Stimulated activated CD4-positive, alpha-beta T cell treated with anti-CD3 and anti-CD28 coated beads, Interleukin-12 subunit alpha, Interleukin-12 subunit beta, amount 100 ng/mL, for 4 hours (primary cell): ENCODE measurements around the gene MTARC2.

Experiments
- DNase-seq: peaks from one replicate; pipeline ENCODE4 v3.0.0-alpha.2; 2020

The MTARC2 gene

DNA sequence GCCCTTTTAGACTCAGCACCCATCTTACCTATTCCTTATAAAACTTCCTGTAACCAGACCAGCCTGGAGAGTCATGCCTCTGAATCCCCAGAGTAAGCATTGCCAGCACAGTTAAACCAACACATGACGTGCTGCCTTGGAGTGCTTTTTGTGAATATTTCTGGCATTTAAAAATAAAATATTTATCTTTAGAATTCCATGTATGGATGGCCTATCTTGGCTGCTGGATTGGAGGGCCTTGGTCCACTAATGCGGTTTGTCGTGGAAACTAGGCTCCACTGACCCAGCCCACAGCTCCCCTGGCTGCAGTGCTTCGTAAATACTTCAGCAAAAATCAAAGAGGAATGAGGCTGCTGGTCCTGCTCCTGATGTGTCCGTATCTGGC, 56.1 kb downstream of the MTARC2 start:
- DNase-seq, result no peak

DNA sequence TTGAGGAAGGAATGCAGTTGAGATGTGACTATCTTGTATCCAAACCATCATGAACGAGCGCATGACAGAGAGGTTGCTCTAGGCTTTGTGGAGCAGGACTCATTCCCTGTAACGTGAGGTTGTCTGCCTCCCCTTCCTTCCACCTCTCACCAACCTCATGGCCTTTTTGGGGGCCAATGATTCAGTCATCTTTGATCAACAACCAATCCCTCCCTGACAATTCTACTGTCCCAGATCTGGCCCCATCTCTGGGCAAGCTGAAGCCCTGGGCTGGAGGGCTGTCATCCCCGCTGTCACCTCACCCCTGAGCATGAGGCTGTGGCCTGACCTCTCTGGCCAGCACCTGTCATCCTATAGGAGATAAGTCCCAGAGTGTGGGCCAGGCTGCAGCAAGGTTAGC, 58.3 kb downstream of the MTARC2 start:
- DNase-seq, result no peak

DNA sequence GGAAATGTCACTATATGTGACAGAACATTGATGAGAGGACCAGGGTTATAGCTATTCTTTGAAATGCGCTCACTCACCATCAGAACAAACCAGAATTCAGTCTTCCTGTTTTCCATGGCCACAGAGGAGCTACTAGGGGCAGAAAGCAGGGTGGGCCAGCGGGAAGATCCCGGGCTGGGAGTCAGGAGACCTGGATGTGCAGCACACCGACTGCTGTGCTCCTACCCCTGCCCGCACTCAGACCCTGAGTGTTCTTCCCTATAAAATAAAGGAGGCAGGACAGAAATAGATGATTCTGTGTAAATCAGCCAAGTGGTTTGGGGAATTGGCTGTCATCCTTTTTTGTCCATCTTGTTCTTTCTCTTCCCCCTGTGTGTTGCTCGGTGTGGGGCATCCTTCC, 59.6 kb downstream of the MTARC2 start:
- DNase-seq, result no peak

DNA sequence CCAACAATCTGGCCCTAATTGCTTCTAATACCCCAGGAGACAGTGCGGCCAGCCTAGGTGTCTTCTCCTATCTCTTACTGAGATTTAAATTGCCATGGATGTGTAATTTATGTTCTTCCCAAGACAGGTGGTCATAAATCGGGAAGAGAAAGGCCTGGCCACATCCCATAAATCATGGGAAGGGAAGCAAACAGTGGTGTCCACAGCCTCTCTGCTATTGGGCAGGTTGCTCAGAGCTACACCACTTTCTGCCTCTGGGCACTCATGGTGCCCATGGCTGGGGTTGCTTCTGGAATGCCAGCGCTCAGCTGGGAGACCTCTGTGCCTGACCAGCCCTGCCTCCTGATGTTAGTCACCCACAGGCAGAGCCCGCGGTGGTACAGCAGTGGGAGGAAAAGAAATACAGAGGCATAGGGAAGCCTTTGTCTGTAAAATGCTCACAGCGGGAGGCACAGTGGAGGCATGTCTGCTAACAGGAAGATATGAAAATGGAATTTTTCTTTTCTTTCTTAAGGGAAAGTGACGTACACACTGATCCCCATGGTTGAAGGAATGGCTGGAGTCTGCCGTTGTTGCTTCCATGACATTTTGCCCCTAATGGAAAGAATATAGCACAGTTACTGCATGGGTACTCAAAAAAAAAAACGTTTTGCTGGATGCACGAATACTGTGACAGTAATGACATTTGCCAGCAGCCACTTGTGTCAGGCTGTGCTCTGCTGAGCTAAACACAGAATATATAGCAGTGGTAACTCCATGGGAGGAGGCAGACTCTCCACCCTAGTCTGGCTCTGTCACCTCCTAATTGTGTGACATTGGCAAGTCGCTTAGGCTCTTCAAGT, 60.4 kb downstream of the MTARC2 start:
- DNase-seq, result no peak

DNA sequence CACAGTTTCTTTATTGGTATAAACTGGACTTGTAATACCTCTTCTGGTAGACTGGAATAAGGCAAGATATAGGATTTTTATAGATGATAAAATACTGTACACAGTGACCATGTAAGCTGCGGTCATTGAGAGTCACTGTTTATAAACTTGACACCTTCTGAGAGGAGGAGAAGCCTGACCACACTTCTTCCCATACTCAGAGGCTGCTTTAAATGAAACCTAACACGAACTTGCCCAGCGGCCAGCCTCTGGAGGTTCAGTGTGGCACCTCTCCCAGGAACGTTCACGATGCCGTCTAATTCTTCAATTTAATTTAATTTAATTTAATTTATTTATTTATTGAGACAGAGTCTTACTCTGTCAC, 61.0 kb downstream of the MTARC2 start:
- no peak for DNase-seq

DNA sequence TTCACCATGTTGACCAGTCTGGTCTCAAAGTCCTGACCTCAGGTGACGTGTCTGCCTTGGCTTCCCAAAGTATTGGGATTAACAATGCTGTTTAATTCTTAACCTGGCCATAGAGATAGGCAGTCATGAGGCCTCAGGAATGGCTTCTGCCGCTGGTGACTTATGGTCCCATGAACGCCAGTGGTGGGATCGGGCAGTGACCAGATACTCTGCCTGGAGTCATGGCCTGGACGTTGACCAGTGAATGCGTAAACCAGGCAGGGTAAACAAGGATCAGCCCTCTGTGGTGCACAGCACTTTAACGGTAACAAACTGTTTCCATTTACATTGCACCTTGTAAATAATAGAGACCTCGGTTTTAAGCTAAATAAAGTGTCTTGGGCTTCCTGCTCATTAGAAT, 61.6 kb downstream of the MTARC2 start:
- no peak for DNase-seq

DNA sequence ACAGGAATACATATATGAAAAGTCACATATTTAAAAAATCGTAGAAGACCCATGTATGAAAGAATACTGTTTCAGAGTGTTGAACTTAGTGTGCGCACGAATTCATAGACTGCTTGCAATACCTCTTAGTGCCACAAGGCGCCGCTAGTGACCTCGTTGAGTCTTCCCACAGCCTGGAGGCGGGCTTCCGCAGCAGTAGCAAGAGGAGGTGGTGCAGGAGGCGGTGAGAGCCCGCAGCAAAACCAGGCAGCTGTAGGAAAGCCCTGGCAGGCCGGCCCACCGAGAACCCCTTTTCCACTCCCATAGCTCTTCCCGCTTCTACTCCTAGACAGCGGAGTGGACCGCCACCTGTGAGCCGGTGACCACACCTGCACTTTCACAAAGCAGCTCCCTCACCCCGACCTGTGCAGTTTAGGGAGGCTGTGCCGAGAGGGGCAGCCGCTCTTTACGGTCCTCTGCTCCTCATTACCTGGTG, 62.1 kb downstream of the MTARC2 start:
- peak; percentile 67 for DNase-seq

DNA sequence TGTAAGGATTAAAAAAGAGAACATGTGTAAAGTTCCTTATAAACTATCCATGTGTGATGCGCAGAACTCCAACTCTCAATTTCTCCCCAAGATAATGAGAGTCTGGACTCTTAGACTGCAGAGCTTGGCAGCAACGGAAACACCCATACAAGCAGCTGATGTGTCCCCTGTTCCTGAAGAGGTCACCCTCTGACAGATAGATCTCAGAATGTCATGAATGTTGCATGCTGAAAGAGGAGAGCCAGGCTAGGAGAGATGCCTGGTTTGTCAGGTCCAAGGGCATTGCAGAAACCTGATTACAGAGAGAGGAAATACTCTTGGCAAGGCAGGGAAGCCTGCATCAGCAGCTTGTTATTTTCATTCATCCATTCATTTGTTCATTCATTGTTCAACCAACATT, 62.8 kb downstream of the MTARC2 start:
- no peak for DNase-seq

DNA sequence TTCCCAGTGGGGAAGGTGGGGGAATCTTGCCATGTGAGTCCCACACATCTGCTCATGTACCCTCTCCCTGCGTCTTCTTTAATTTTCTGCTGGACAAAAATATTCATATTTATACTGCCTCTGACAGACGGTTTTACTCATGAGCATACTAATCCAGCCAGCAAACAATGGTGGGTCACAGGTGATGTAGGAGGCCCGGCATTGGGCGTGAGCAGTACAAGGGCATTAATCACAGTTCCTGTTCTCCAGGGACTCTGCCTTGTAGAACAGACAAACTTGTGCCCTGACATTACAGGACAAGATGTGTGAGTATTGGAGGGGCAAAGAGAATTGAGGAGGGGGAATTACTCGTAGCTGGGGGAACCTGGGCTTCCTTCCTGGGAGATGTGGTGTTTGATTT, 63.6 kb downstream of the MTARC2 start:
- no peak for DNase-seq

DNA sequence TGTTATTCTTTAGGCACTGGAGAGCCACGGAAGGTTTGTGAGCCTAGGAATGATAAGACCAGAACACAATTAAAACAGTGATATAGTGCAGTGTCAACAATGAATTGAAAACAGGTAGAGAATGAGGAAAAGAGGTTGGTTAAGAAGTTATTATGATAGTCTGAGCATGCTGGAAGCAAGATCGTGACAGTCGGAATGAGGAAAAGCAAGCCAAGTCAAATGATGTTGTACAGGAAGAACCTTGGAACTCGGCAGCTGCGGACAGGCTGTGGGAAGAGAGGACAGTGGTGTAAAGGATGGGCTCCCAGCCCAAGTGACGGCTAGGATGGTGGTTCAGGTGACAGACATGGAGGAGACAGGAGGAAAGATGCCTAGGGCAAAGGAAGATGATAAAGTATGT, 64.2 kb downstream of the MTARC2 start:
- no peak for DNase-seq

DNA sequence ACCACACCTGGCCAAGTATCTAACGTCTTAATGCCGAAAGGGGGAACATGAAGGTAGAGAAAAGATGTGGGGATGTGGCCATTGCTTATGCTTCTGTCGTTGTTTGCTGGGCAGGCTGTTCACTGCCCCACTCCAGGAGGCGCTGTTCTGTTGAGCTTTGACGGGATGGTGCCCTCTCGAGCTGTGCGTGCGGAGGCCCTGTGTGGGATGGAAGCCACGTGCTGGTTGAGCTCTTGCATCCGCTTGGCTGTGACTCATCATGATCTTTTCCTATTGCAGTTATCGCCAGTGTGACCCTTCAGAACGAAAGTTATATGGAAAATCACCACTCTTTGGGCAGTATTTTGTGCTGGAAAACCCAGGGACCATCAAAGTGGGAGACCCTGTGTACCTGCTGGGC, 64.9 kb downstream of the MTARC2 start:
- DNase-seq, result no peak

DNA sequence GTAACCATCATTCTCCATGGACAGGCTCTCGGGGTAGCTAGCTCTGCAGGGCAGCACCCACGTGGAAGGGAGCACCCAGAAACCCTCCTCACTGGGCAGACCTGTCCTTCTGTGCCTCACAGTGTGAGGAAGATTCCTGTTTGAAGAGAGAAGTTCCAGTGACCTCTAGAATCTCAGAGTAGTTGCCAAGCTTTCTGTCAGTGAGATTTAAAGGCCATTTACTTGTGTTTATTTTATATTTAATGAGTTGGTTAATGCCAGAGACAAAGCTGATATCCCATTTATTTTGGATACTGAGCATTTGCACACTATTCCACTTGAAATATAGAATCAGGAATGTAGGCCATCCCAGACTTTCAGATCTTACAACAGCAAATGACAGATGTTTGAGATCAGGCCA, 67.3 kb downstream of the MTARC2 start:
- DNase-seq, result no peak

DNA sequence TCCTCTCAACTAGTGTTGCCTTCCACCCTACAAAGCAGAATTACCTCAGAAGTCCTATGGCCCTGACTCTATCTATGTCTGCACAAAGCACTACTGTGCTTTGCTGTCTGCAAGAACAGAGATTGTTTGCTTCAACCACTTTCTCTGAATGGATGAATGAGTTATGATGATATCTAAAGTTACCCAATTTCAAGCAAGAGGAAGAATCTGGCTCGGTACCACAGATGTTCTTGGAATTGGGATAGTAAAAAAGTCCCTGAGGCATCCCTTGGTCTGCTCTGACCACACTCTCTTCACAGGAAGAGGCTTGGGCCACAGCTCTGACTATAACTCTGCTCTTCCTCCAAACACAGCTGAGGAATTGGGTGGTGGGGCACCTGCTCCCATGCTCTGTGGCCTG, 69.8 kb downstream of the MTARC2 start:
- no peak for DNase-seq

DNA sequence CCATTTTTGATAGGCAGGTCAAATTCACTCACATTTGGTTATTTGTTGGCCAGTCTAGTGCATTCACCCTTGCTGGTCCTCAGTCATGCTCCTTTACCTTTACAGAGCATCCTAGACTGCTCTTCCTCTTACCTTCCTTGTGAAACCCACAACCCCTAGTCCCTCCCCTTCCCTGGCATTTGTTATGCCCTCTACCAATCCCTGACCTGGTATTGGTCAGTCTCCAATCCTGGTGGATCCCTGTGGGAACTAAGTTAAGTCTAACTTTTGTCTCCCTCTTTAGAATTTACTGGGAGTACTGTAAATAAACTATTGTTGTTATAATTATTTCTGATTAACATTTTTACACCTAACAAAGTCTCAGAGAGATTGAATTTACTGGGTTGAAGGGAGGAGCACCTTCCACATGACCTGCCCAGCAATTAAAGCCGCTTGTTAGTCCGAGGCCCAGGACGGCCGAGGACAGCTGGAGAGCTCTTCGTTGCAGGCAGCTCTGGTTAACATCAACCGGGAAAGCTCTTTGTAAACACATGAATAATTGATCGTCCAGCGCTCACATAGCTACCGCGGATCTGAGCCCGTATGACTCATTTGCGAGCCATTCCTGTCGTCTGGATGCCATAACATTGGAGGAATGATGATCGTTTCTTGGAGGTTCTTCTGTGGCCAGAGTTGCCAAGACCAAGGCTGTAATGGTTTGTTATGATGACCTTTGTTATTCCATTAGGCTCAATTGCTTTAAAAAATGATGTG, 70.5 kb downstream of the MTARC2 start:
- DNase-seq, result no peak

DNA sequence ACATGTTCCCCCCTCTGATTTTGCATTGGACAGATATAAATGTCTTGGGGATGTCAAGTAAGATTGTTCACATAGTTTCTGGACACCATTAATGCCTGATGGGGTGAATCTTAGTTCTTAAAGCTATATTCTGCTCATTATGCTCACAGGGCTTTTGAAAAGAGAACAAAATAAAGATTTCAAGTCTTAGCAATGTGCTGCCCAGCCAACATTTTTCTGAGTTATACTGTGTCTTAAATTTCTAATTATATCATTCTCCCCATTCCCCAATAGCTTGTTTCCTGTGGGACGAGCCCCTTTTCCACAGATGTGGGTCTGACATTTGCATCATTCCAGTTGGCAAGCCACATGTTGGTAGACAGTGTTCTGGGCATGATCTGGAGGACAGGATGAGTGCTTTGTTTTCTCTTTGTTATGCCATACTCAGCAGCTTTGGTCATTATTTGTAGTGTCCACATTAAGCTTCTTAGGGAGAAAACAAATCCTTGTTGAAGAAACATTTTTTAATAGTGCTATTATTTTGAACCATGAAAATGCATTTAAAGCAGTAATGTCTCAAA, 71.4 kb downstream of the MTARC2 start:
- DNase-seq, result no peak

DNA sequence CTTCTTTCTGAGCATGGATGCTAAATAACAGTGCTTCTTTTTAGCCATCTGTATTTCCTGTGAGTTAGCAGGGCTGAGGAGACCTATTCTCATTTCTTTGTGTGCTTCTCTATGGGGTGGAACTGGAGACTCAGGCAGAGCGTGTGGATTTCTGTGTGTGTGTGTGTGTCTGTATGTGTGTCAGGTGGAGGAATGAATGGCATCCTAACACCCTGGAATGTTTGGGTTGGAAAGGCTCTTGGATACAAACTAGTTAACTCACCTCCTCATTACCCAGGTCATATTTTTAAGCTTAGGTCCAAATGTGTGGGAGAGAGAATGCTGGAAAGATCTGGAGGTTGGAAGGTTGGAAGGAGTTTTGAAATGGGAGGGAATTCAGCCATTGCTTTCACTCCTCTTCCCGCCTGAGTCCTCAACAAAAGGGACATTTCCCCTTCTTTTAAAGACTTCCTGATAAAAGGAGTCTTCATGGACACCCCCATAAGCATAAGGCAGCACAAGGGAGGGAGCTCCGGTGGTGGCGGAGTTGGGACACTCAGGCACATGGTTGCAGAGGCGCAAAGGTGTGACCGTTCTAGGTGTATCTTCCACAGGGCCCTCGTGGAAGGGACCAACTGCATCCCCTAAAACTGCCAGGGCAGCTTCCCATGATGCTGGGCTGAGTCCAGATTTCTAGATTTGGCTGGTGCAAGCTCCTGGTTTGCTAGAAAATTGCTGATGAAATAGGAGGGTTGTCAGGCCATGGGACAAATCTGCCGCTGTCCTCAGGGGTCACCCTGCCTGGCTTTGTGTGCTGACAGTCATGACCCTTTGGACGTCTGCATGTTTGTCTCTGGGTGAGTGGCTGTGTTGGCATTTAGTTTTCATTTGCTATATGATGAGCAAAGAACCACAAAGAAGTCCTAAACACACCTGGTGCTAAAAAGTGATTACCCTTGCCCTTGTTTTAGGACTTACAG, 76.2 kb downstream of the MTARC2 start:
- no peak for DNase-seq

DNA sequence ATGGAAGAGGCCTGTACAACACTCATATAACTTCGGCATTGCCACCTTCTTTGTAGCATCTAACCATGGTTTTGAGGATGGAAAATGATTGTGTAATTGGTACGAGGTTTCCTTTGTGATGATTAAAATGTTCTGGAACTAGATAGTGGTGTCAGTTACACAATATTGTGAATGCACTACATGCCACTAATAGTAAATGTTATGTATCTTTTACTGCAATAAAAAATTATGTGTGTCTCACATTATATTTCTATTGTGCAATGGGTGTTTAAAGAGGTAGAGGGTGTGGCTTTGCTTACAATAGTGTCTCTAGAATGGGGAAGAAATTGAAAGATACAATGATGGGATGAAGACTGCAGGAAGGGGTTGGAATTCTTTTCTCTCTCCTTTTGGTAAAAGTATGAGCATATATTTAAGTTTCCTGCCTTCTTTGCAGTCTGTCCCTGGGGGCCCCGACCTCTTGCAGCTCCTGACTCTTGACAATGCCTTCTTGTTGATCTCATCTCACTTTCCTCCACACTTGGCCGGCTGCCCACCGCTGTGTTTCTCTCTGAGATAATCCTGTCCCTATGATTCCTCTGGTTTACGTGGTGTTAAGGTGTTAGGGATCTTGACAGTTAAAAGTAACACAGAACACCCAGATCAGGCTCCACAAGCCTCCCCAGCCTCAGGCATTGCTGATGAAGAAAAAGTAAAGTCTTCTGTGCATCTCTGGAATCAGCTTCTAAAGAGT, 77.9 kb downstream of the MTARC2 start:
- DNase-seq, result no peak

DNA sequence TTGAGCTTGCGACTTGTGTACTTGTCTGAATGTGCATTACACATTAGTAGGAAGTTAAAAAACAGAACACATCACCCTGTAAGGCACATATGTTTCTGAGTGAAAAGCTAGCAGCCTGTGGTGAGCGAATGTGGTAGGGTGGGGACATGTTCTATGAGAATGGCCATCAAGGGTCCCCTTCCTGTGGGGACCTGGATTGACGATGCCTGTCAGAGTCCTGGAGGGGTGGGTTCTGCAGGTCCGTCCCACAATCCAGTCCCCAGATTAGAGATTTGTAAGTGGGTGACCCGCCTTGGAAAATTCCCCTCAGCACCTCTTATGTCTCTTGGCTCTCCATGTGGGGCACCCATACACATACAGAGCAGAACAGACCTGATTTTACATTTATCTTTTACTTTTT, 78.6 kb downstream of the MTARC2 start:
- DNase-seq, result no peak

DNA sequence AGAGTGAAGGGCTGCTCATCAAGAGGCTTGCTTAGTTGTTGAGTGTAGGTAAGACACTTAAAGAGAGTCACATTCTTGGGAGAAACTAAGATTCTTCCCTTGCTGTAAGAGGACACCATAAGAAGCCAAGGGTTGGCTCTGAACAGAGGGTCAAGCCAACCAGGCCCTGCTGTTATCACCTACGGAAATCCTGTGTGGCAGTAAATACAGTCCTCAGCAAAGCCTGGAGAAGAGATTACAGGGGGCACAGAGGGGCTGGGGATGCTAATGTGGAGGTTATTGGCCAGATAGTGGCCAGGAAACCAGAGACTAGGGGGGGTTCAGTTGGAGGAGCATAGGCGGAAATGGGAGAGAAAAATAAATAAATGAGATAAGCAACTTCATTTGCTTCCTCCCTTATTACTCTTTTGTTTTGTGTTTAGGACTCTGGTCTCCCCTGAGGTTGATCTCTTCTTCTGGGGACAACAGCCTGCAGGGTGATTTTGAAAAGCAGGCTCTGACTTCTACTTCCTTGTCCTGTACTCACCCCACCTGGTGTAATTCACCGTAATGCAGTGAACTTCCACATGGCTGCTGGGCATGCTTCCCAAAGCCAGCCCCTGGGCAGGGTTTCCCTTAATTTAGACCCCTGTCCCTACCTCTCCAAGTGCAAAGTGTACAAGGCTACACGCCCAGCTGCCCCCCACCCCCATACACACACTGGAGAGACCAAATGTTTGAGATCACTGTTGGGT, 79.5 kb downstream of the MTARC2 start:
- DNase-seq, result no peak

DNA sequence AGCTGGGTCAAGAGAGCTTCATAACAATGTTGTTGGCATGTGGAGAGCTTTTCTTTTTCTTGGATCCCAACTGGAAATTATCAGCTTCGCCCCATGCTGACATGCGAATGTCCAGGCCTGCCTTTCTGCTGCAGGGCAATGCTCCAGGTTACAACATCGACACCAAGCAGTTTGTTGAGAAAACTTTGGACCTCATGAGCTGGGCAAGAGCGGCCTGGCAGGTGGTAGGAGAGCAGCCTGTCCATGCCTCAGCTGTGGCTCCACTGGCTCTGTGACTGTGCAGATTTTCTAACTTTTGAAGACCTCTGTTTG, 80.0 kb downstream of the MTARC2 start:
- no peak for DNase-seq

DNA sequence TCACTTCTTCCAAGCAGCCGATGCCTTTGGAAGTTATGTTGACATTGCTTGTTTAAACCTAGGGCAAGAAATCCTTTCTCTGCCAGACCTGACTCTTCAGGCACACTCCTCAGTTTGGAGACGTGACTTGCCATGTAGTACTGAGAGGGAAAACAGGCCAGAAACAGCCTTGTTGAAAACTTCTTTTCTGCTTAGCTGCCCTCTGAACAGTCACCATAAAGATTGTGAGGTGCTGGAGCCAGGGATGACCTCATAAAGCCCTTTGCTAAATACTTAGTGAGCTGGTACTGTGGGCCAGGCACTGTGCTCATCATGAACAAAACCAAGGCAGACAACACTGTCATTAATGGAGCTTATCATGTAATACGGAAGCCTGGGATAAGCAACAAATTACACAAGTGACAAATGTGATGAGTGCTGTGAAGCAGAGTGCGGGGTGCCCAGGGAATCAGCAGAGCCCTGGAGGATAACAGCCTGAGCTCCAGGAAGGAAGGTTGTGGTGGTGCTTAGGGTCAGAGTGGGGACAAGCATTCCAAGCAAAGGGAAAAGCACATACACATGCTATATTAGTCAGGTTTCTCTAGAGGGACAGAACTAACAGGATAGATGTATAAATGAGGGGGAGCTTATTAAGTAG, 80.9 kb downstream of the MTARC2 start:
- DNase-seq, result no peak
